ENCODE results near the gene GARIN5B. TPM values are rescaled to one million over a fixed set of nuclear protein-coding genes. Genes with fewer than 3 reads are reported as not detected.

Gene GARIN5B
- total RNA-seq, 2 donors from 2014 or later = not detected

DNA sequence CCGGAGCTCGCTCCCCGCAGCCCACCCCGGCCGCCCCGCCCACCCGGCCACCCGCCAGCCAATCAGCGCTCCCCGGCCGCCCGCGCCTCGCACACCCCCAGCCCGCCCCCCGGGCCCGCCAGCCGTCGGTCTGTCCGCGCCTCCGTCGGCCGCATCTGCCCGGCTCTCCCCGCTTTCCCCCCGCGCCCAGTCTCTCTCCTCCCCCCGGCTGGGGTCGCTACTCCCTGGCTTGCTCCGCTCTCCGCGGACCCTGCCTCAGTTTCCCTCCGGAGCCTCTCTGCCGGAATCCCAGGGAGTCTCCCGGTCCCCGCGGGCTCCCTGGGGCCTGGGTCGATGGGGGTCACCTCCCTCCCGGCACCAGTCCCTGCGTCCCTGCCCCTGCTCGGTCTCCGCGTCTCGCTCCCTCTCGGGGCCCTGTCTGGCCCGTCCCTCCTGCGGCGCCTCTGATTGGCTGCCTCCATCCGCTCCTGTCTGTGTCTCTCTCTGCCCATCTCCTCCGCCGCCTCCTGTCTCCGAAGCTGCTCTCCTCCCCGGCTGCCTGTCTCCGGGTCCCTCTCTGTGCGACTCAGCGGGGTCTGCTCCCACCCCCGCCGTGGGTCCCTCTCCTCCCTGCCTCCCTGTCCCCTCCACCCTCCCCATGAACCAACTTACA is 6.7 kb upstream of the GARIN5B start:
- peaks cover 53% of the 10 kb centered on the region for H3K27me3 ChIP-seq
- intact Hi-C loops (cut with DNase I) = no loop called here
- H3K9ac ChIP-seq (ENCODE audit: low read depth in 2 of 2, low read length in 2 of 2) = no peak overlapping the region
- H3K9me3 ChIP-seq = no peaks in the 10 kb centered on the region
- no peaks in the 10 kb centered on the region for H3K36me3 ChIP-seq
- no peak for DNase-seq
- H3K4me3 ChIP-seq = peak overlapping the region; percentile 17
- no peak overlapping the region for H3K27ac ChIP-seq
- peaks cover 4% of the 10 kb centered on the region for H3K4me1 ChIP-seq
- TF ChIP-seq, protein P1, sequence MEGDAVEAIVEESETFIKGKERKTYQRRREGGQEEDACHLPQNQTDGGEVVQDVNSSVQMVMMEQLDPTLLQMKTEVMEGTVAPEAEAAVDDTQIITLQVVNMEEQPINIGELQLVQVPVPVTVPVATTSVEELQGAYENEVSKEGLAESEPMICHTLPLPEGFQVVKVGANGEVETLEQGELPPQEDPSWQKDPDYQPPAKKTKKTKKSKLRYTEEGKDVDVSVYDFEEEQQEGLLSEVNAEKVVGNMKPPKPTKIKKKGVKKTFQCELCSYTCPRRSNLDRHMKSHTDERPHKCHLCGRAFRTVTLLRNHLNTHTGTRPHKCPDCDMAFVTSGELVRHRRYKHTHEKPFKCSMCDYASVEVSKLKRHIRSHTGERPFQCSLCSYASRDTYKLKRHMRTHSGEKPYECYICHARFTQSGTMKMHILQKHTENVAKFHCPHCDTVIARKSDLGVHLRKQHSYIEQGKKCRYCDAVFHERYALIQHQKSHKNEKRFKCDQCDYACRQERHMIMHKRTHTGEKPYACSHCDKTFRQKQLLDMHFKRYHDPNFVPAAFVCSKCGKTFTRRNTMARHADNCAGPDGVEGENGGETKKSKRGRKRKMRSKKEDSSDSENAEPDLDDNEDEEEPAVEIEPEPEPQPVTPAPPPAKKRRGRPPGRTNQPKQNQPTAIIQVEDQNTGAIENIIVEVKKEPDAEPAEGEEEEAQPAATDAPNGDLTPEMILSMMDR (IDR thresholded peaks at IDR 0.05) = no peak

DNA sequence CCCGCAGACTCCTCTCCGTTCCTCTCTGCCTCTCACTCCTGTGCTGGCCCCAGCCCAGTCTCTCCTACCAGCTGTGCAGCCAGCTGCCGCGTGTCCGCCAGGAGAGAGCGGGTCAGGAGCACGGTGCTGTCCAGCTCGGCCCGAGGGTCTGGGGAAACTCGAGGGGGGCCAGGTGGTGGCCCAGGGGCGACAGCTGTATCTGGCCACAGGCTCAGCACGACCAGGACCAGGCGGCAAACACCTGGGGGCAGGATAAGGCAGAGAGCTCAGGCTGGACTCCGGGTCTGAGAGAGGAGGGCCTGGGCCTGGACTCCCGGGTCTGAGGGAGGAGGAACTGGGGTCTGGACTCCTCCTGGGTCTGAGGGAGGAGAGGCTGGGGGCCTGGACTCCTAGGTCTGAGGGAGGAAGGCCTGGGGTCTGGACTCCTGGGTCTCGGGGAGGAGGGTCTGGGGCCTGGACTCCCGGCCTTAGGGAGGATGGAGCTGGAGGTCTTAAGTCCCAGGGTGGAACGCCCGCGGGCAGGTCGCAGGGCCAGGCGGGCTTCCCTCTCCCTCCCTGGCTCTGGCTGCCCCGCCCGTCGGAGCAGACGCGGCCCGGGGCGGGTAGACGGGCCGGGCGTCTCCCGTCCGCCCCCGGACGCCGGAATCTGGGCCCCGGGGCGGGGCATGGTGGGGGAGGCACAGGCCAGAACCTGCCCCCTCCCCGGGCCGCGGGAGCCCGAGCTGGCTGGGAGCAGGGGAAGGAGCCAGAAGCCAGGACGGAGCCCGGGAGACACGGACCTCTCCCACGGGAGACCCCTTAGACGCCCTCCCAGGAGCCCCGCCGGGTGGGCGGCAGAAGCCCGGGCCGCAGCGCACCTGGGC is 5.9 kb upstream of the GARIN5B start:
- no peak for DNase-seq

DNA sequence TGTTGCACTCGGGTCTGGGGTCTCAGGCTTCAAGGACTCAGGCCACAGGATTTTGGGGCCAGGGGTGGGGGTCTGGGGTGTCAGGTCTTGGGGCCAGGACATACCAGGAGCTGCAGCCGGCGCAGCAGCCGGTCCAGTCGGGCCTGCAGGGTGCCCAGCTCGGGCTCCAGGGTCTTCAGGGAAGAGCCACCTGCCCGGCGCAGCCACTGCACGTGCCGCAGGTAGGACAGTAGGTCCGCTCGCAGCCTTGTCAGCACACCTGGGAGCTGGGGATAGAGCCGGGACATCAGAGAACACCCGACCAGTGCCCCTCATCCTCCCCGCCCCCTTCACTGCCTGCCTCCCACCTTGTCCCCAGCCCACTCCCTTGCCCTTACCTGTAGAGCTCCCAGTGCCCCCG is 5.0 kb upstream of the GARIN5B start:
- H3K4me3 ChIP-seq = no peak overlapping the region
- H3K27ac ChIP-seq = no peak overlapping the region
- TF ChIP-seq, protein P1 (IDR thresholded peaks at IDR 0.05) = no peak
- peaks cover 48% of the 10 kb centered on the region for H3K27me3 ChIP-seq
- intact Hi-C loops (cut with DNase I) = no loop called here
- H3K9ac ChIP-seq (ENCODE audit: low read depth in 2 of 2, low read length in 2 of 2) = no peak overlapping the region
- no peaks in the 10 kb centered on the region for H3K9me3 ChIP-seq
- no peak for DNase-seq
- H3K4me1 ChIP-seq = peaks cover 4% of the 10 kb centered on the region
- no peaks in the 10 kb centered on the region for H3K36me3 ChIP-seq

More for the DNA sequence above, 5.9 kb upstream of the GARIN5B start:
- TF ChIP-seq, protein P1 (IDR thresholded peaks at IDR 0.05) = no peak
- Histone ChIP-seq H3K36me3 (no peaks in the 10 kb centered on the region), H3K27me3 (peaks cover 49% of the 10 kb centered on the region), H3K9ac (ENCODE audit: low read depth in 2 of 2, low read length in 2 of 2) (no peak overlapping the region), H3K9me3 (no peaks in the 10 kb centered on the region), H3K4me1 (peaks cover 4% of the 10 kb centered on the region), H3K27ac (no peak overlapping the region), H3K4me3 (no peak overlapping the region)
- intact Hi-C loops (cut with DNase I) = no loop called here

DNA sequence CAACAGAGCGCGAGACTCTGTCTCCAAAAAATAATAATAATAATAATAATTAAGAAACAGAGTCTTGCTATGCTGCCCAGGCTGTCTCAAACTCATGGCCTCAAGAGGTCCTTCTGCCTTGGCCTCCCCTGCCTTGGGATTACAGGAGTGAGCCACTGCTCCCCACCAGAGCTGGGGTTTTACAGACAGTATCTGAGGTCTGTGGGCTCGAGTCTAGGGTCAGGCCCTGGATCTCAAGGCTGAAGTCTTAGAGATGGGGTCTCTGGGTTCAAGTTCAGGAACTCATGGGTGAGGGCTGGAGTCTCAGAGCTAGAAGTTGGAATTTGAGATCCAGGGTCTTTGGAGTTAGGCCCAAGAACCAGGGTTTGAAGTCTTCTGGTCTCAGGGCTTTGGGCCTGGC is 3.7 kb upstream of the GARIN5B start:
- H3K27ac ChIP-seq = no peak overlapping the region
- H3K36me3 ChIP-seq = no peaks in the 10 kb centered on the region
- H3K9ac ChIP-seq (ENCODE audit: low read depth in 2 of 2, low read length in 2 of 2) = no peak overlapping the region
- H3K4me1 ChIP-seq = peaks cover 4% of the 10 kb centered on the region
- no peak for DNase-seq
- H3K4me3 ChIP-seq = no peak overlapping the region
- intact Hi-C loops (cut with DNase I) = no loop called here
- TF ChIP-seq, protein P1 (IDR thresholded peaks at IDR 0.05) = no peak
- no peaks in the 10 kb centered on the region for H3K9me3 ChIP-seq
- H3K27me3 ChIP-seq = peaks cover 36% of the 10 kb centered on the region

DNA sequence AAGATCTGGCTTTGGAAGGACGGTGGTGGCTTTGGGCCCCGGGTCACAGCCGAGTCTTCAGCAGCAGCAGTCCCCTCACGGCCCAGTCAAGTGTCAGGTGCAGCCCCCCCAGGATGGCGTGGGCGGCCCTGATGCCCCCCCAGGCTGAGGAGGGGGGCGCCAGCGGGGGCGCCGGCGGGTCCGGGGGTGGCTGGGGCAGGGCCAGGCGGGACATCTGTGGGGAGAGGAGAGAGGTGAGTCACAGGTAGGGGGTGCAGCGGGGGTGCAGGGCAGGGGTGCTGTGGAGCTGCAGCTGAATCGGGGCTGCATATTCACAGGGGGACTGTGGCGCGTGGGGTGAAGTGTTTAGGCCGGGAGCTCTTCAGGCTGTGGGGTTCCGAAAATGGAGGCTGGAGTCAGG is 2.9 kb upstream of the GARIN5B start:
- DNase-seq = no peak
- H3K27me3 ChIP-seq = peaks cover 28% of the 10 kb centered on the region
- intact Hi-C loops (cut with DNase I) = no loop called here
- H3K4me1 ChIP-seq = peaks cover 4% of the 10 kb centered on the region
- H3K27ac ChIP-seq = no peak overlapping the region
- no peak overlapping the region for H3K9ac ChIP-seq (ENCODE audit: low read depth in 2 of 2, low read length in 2 of 2)
- H3K4me3 ChIP-seq = no peak overlapping the region
- H3K36me3 ChIP-seq = no peaks in the 10 kb centered on the region
- no peaks in the 10 kb centered on the region for H3K9me3 ChIP-seq
- TF ChIP-seq, protein P1 (IDR thresholded peaks at IDR 0.05) = no peak

All from colonic mucosa (tissue), 4 donors.